Keratinocyte (primary cell): ENCODE results near the gene MPV17L2.

Experiments used
- EZH2 ChIP-seq: IDR thresholded peaks from one replicate; pipeline ENCODE4 v1.6.1; 2012; ENCODE audit warnings: inconsistent platforms, mild to moderate bottlenecking, low read length, moderate library complexity
- TF ChIP-seq, protein P1 (sequence below), 3 experiments: IDR thresholded peaks in 1 of 3; conservative IDR thresholded peaks in 1 of 3; optimal IDR thresholded peaks in 1 of 3; 2 replicates in 2 of 3; 3 replicates in 1 of 3; pipeline versions ENCODE3 to v1.5.1; 2011; ENCODE audit warnings: low read length in 3 of 3, mild to moderate bottlenecking in 3 of 3, moderate library complexity in 2 of 3, control low read depth in 1 of 3, inconsistent platforms in 1 of 3; ENCODE audit not compliant: insufficient read depth in 2 of 3; ENCODE audit errors: extremely low read depth in 1 of 3

GRCh38 chr19:18205200-18205892, 12.3 kb downstream of the MPV17L2 start:
- TF ChIP-seq EZH2 = no peak
- TF ChIP-seq, protein P1, sequence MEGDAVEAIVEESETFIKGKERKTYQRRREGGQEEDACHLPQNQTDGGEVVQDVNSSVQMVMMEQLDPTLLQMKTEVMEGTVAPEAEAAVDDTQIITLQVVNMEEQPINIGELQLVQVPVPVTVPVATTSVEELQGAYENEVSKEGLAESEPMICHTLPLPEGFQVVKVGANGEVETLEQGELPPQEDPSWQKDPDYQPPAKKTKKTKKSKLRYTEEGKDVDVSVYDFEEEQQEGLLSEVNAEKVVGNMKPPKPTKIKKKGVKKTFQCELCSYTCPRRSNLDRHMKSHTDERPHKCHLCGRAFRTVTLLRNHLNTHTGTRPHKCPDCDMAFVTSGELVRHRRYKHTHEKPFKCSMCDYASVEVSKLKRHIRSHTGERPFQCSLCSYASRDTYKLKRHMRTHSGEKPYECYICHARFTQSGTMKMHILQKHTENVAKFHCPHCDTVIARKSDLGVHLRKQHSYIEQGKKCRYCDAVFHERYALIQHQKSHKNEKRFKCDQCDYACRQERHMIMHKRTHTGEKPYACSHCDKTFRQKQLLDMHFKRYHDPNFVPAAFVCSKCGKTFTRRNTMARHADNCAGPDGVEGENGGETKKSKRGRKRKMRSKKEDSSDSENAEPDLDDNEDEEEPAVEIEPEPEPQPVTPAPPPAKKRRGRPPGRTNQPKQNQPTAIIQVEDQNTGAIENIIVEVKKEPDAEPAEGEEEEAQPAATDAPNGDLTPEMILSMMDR (optimal IDR thresholded peaks at IDR 0.05 in 1 of 3, IDR thresholded peaks at IDR 0.05 in 1 of 3, conservative IDR thresholded peaks at IDR 0.05 in 1 of 3; ENCODE audit: extremely low read depth in 1 of 3, insufficient read depth in 2 of 3, low read length in 3 of 3) = no peak
